Endothelial cell (in vitro differentiated cells): ENCODE measurements around the gene PROKR2. TPM values are rescaled to one million over a fixed set of nuclear protein-coding genes. Genes with fewer than 3 reads are reported as not detected.

Source experiments
- DNase-seq: peaks from one replicate; pipeline ENCODE4 v3.0.0; 2021; ENCODE audit warnings: low spot score
- H3K27ac Mint-ChIP-seq: one replicate; pipeline ENCODE4 v1.8.0; 2021; ENCODE audit warnings: mixed read lengths, inconsistent platforms; ENCODE audit not compliant: unreplicated experiment
- H3K27me3 Mint-ChIP-seq: one replicate; pipeline ENCODE4 v1.8.0; 2021; ENCODE audit warnings: mild to moderate bottlenecking, moderate library complexity, mixed read lengths, inconsistent platforms; ENCODE audit not compliant: unreplicated experiment
- H3K36me3 Mint-ChIP-seq: one replicate; pipeline ENCODE4 v1.8.0; 2021; ENCODE audit warnings: mild to moderate bottlenecking, low read depth, mixed read lengths, inconsistent platforms; ENCODE audit not compliant: unreplicated experiment
- H3K4me1 Mint-ChIP-seq: one replicate; pipeline ENCODE4 v1.8.0; 2021; ENCODE audit warnings: mild to moderate bottlenecking, mixed read lengths, inconsistent platforms; ENCODE audit not compliant: unreplicated experiment
- H3K4me3 Mint-ChIP-seq: one replicate; pipeline ENCODE4 v1.8.0; 2021; ENCODE audit warnings: mild to moderate bottlenecking, mixed read lengths, inconsistent platforms; ENCODE audit not compliant: unreplicated experiment
- H3K9me3 Mint-ChIP-seq: one replicate; pipeline ENCODE4 v1.8.0; 2021; ENCODE audit warnings: mixed read lengths, inconsistent platforms; ENCODE audit not compliant: unreplicated experiment
- total RNA-seq: library from RNA; stranded (reverse); fragmentation: NEBNext Ultra II Directional; extraction: Animal tissue kit (Norgen Biotek cat#: 25700); gene quantifications from one replicate; pipeline ENCODE4 v1.2.1, GENCODE V29; 2021; ENCODE audit not compliant: unreplicated experiment
- TF ChIP-seq, protein P1 (sequence below): fragments of 200-600 bp; sonication (generic); IDR thresholded peaks from one replicate; pipeline ENCODE4 v1.5.0; 2021; ENCODE audit warnings: antibody characterized with exemption; ENCODE audit not compliant: unreplicated experiment

PROKR2 gene
- total RNA-seq, 1 donor from 2014 or later, result not detected

DNA sequence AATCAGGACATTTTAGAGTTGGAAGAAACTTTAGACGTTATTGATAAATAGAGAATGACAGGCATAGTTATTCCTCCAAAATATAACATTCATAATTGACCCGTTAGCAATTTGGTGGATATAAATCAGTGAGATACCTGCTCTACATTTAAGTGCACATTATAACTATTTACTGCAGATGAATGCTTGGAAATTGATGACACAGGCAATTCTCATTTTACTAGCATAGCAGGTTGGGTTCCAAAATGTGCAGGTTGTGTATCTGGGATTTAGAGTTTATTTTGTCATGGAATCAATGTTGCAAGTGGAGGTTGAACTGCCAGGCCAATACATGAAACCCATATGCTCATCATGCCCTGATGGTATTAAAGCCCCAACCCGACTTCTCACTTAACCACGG, 44.4 kb upstream of the PROKR2 start:
- Mint-ChIP-seq H3K4me3 (no peak overlapping the region), H3K9me3 (no peaks in the 10 kb centered on the region), H3K4me1 (no peaks in the 10 kb centered on the region), H3K27ac (no peak overlapping the region), H3K36me3 (no peaks in the 10 kb centered on the region), H3K27me3 (no peaks in the 10 kb centered on the region)
- DNase-seq, result no peak
- TF ChIP-seq, protein P1, sequence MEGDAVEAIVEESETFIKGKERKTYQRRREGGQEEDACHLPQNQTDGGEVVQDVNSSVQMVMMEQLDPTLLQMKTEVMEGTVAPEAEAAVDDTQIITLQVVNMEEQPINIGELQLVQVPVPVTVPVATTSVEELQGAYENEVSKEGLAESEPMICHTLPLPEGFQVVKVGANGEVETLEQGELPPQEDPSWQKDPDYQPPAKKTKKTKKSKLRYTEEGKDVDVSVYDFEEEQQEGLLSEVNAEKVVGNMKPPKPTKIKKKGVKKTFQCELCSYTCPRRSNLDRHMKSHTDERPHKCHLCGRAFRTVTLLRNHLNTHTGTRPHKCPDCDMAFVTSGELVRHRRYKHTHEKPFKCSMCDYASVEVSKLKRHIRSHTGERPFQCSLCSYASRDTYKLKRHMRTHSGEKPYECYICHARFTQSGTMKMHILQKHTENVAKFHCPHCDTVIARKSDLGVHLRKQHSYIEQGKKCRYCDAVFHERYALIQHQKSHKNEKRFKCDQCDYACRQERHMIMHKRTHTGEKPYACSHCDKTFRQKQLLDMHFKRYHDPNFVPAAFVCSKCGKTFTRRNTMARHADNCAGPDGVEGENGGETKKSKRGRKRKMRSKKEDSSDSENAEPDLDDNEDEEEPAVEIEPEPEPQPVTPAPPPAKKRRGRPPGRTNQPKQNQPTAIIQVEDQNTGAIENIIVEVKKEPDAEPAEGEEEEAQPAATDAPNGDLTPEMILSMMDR, result no peak

DNA sequence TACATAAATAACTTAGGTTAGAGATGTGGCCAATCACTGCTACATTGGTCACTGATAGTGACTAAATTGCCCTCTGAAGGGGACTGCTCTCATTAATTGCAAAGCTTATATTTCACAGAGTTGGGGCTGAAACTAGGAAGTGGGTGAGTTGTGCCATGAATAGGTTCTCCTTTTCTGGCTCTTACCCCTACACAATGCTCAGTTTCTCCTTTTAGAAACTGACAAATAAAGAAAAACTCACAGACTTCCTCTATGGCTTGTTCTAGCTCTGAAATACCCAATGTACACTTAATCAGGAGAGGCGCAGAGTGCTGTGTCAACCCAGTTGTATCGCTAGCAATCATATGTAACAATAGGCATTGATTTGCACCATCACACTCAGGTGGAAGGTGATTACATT, 41.2 kb upstream of the PROKR2 start:
- no peaks in the 10 kb centered on the region for H3K9me3 Mint-ChIP-seq
- DNase-seq, result no peak
- TF ChIP-seq, protein P1, result no peak
- no peaks in the 10 kb centered on the region for H3K4me1 Mint-ChIP-seq
- H3K4me3 Mint-ChIP-seq, result no peak overlapping the region
- no peaks in the 10 kb centered on the region for H3K36me3 Mint-ChIP-seq
- no peaks in the 10 kb centered on the region for H3K27me3 Mint-ChIP-seq
- H3K27ac Mint-ChIP-seq, result no peak overlapping the region

DNA sequence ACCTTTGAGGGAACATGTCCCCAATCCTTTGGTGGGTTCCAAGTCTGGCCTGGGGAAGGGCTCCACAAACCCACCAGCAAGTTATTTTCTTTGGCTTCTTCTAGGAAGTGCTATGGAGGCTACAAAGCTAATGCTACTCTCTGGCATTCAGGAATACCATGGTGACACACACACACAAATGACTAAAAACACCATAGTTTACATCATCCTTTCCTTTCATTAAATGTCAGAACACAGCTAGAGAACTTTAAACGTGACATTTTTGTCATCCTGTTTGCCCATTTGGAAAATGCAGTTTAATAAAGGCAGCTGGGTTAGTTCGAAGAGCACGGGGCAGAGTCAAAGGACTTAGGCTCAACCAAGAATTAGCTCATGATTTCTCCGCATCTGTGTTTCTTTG, 40.2 kb upstream of the PROKR2 start:
- Mint-ChIP-seq H3K9me3 (no peaks in the 10 kb centered on the region), H3K36me3 (no peaks in the 10 kb centered on the region), H3K4me3 (no peak overlapping the region), H3K27me3 (no peaks in the 10 kb centered on the region), H3K27ac (no peak overlapping the region), H3K4me1 (no peaks in the 10 kb centered on the region)
- no peak for DNase-seq
- TF ChIP-seq, protein P1, result no peak

GRCh38 chr20:5354901-5355300, 38.1 kb upstream of the PROKR2 start:
- no peaks in the 10 kb centered on the region for H3K27me3 Mint-ChIP-seq
- TF ChIP-seq, protein P1, result no peak
- H3K27ac Mint-ChIP-seq, result no peak overlapping the region
- DNase-seq, result no peak
- H3K4me1 Mint-ChIP-seq, result no peaks in the 10 kb centered on the region
- H3K4me3 Mint-ChIP-seq, result no peak overlapping the region
- H3K36me3 Mint-ChIP-seq, result no peaks in the 10 kb centered on the region
- no peaks in the 10 kb centered on the region for H3K9me3 Mint-ChIP-seq

- Mint-ChIP-seq H3K27ac (no peak overlapping the region), H3K4me1 (no peaks in the 10 kb centered on the region), H3K27me3 (peaks cover 1% of the 10 kb centered on the region), H3K9me3 (no peaks in the 10 kb centered on the region), H3K36me3 (no peaks in the 10 kb centered on the region), H3K4me3 (no peak overlapping the region)
- TF ChIP-seq, protein P1, result no peak
- no peak for DNase-seq
These were observed 37.1 kb upstream of the PROKR2 start for GRCh38 chr20:5353624-5354496.
